Activated naive CD4-positive, alpha-beta T cell treated with anti-CD3 and anti-CD28 coated beads, Interleukin-2, amount 10 ng/mL, durations not matched to agents 7 days and 5 days (primary cell): ENCODE measurements around the gene MAPK11.

Experiments used
- CTCF ChIA-PET: fragments of 350-600 bp; sonication (Branson Sonifier 250); formaldehyde crosslinking; loops from one replicate; lab custom pipeline; 2021; ENCODE audit warnings: antibody characterized with exemption; lab: Charles Lee
- DNase-seq: peaks from one replicate; pipeline ENCODE4 v3.0.0-alpha.2; 2020
- H3K27ac Mint-ChIP-seq: one replicate; pipeline ENCODE4 v1.8.0; 2021; ENCODE audit warnings: mild to moderate bottlenecking, moderate library complexity, mixed read lengths
- H3K27me3 Mint-ChIP-seq: one replicate; pipeline ENCODE4 v1.8.0; 2021; ENCODE audit warnings: mild to moderate bottlenecking, mixed read lengths
- H3K36me3 Mint-ChIP-seq: one replicate; pipeline ENCODE4 v1.8.0; 2021; ENCODE audit warnings: mixed read lengths
- H3K4me1 Mint-ChIP-seq: one replicate; pipeline ENCODE4 v1.8.0; 2021; ENCODE audit warnings: mixed read lengths
- H3K4me3 Mint-ChIP-seq: one replicate; pipeline ENCODE4 v1.8.0; 2021; ENCODE audit warnings: mild to moderate bottlenecking, moderate library complexity, mixed read lengths
- H3K9me3 Mint-ChIP-seq: one replicate; pipeline ENCODE4 v1.8.0; 2021; ENCODE audit warnings: mixed read lengths

Gene MAPK11

GRCh38 chr22:50224071-50224470 is 46.1 kb downstream of the MAPK11 start:
- no peak overlapping the region for H3K4me3 Mint-ChIP-seq
- peaks cover 38% of the 10 kb centered on the region for H3K36me3 Mint-ChIP-seq
- no peaks in the 10 kb centered on the region for H3K9me3 Mint-ChIP-seq
- H3K4me1 Mint-ChIP-seq = no peaks in the 10 kb centered on the region
- no peak overlapping the region for H3K27ac Mint-ChIP-seq
- no peak for DNase-seq
- CTCF ChIA-PET = interaction anchor here (1.5 kb wide), 1 partner anchor 9 kb away, joined by 4 read pairs; no protein-coding TSS in a partner anchor
- H3K27me3 Mint-ChIP-seq = no peaks in the 10 kb centered on the region

- H3K36me3 Mint-ChIP-seq = peaks cover 36% of the 10 kb centered on the region
- no peaks in the 10 kb centered on the region for H3K9me3 Mint-ChIP-seq
- no peaks in the 10 kb centered on the region for H3K4me1 Mint-ChIP-seq
- H3K4me3 Mint-ChIP-seq = no peak overlapping the region
- DNase-seq = no peak
- no peak overlapping the region for H3K27ac Mint-ChIP-seq
- no peaks in the 10 kb centered on the region for H3K27me3 Mint-ChIP-seq
- CTCF ChIA-PET = no interaction called here
Observed at GRCh38 chr22:50222508-50222907, 47.7 kb downstream of the MAPK11 start.

GRCh38 chr22:50221410-50222300 is 48.5 kb downstream of the MAPK11 start:
- DNase-seq = no peak
- H3K4me3 Mint-ChIP-seq = no peak overlapping the region
- H3K4me1 Mint-ChIP-seq = no peaks in the 10 kb centered on the region
- CTCF ChIA-PET = interaction anchor here (1.6 kb wide), 1 partner anchor 18 kb away, joined by 3 read pairs; no protein-coding TSS in a partner anchor
- no peaks in the 10 kb centered on the region for H3K9me3 Mint-ChIP-seq
- peaks cover 37% of the 10 kb centered on the region for H3K36me3 Mint-ChIP-seq
- no peak overlapping the region for H3K27ac Mint-ChIP-seq
- H3K27me3 Mint-ChIP-seq = no peaks in the 10 kb centered on the region

GRCh38 chr22:50220603-50221409 is 49.4 kb downstream of the MAPK11 start:
- Mint-ChIP-seq H3K9me3 (no peaks in the 10 kb centered on the region), H3K36me3 (peaks cover 43% of the 10 kb centered on the region), H3K27ac (no peak overlapping the region), H3K4me3 (no peak overlapping the region), H3K4me1 (no peaks in the 10 kb centered on the region), H3K27me3 (no peaks in the 10 kb centered on the region)
- CTCF ChIA-PET = interaction anchor here (1.6 kb wide), 1 partner anchor 18 kb away, joined by 3 read pairs; no protein-coding TSS in a partner anchor
- DNase-seq = no peak

GRCh38 chr22:50219800-50220602 is 50.2 kb downstream of the MAPK11 start:
- H3K27ac Mint-ChIP-seq = no peak overlapping the region
- CTCF ChIA-PET = interaction anchor here (1.6 kb wide), 1 partner anchor 19 kb away, joined by 3 read pairs; no protein-coding TSS in a partner anchor
- H3K36me3 Mint-ChIP-seq = peaks cover 47% of the 10 kb centered on the region
- DNase-seq = no peak
- no peaks in the 10 kb centered on the region for H3K9me3 Mint-ChIP-seq
- no peak overlapping the region for H3K4me3 Mint-ChIP-seq
- no peaks in the 10 kb centered on the region for H3K4me1 Mint-ChIP-seq
- no peaks in the 10 kb centered on the region for H3K27me3 Mint-ChIP-seq

- DNase-seq = no peak
- H3K27ac Mint-ChIP-seq = no peak overlapping the region
- H3K9me3 Mint-ChIP-seq = no peaks in the 10 kb centered on the region
- CTCF ChIA-PET = interaction anchor here (1.0 kb wide), 1 partner anchor 10 kb away, joined by 3 read pairs; no protein-coding TSS in a partner anchor
- no peaks in the 10 kb centered on the region for H3K27me3 Mint-ChIP-seq
- no peaks in the 10 kb centered on the region for H3K4me1 Mint-ChIP-seq
- no peak overlapping the region for H3K4me3 Mint-ChIP-seq
- peaks cover 48% of the 10 kb centered on the region for H3K36me3 Mint-ChIP-seq
Observed at GRCh38 chr22:50218996-50219727, 51.0 kb downstream of the MAPK11 start.

- CTCF ChIA-PET = interaction anchor here (1.0 kb wide), 1 partner anchor 9 kb away, joined by 3 read pairs; no protein-coding TSS in a partner anchor
- peaks cover 50% of the 10 kb centered on the region for H3K36me3 Mint-ChIP-seq
- no peak overlapping the region for H3K4me3 Mint-ChIP-seq
- H3K27me3 Mint-ChIP-seq = no peaks in the 10 kb centered on the region
- no peak for DNase-seq
- no peaks in the 10 kb centered on the region for H3K9me3 Mint-ChIP-seq
- H3K27ac Mint-ChIP-seq = no peak overlapping the region
- no peaks in the 10 kb centered on the region for H3K4me1 Mint-ChIP-seq
Observed at GRCh38 chr22:50218153-50218995, 51.8 kb downstream of the MAPK11 start.

DNA sequence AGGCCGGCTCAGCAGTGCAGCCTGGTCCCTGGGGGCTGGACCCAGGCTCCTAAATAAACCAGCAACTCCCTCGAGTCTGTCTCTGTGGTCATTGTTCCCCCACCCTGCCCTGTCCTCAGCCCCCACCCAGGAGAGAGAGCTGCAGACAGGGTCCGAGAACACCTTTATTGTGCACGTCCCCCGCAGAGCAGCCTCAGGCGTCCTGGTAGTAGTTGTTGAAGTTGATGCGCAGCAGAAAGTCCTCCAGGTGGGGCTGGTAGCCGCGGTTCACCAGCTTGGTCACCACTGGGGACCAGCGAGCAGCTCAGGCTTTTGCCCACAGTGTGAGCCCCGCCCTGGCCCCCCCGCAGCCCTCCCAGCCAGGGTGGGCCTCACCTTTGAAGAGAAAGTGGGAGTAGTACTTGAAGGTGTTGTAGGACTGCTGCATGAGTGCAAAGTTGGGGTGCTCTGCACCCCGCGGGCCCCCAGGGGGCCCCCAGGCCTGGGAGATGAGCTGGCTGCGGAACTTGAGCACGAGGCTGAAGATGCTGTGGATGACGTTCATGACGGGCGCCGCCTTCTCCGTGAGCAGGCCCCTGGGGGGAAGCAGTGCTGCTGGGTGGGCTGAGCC is 52.5 kb downstream of the MAPK11 start:
- no peak overlapping the region for H3K27ac Mint-ChIP-seq
- no peak overlapping the region for H3K4me3 Mint-ChIP-seq
- CTCF ChIA-PET = no interaction called here
- no peaks in the 10 kb centered on the region for H3K9me3 Mint-ChIP-seq
- H3K4me1 Mint-ChIP-seq = no peaks in the 10 kb centered on the region
- no peaks in the 10 kb centered on the region for H3K27me3 Mint-ChIP-seq
- H3K36me3 Mint-ChIP-seq = peaks cover 49% of the 10 kb centered on the region
- DNase-seq = no peak

DNA sequence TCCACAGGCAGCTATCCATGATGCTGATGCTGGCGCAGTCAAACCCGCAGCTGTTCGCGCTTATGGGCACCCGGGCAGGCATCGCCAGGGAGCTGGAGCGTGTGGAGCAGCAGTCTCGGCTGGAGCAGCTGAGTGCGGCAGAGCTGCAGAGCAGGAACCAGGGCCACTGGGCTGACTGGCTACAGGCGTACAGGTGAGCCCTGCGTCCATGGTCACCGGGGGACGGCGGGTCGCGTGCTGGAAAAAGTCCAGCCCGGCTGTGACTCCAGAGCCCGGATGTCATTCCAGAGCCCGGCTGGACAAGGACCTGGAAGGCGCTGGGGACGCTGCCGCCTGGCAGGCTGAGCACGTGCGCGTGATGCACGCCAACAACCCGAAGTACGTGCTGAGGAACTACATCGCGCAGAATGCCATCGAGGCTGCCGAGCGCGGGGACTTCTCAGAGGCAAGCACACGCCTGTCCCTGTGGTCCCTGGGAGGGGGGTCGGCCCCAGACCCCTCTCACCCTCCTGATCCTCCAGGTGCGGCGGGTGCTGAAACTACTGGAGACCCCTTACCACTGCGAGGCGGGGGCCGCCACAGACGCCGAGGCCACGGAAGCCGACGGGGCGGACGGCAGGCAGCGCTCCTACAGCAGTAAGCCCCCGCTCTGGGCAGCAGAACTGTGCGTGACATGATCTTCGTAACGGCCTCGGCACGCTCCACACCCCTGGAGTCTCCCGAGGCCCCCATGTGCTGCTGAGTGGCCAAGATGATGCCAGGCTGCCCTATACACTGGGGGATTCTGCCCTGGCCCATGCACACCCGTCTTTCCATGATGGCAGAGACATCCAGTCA is 53.3 kb downstream of the MAPK11 start:
- CTCF ChIA-PET = no interaction called here
- H3K36me3 Mint-ChIP-seq = peaks cover 52% of the 10 kb centered on the region
- H3K27me3 Mint-ChIP-seq = no peaks in the 10 kb centered on the region
- no peaks in the 10 kb centered on the region for H3K4me1 Mint-ChIP-seq
- H3K4me3 Mint-ChIP-seq = no peak overlapping the region
- H3K9me3 Mint-ChIP-seq = no peaks in the 10 kb centered on the region
- no peak overlapping the region for H3K27ac Mint-ChIP-seq
- no peak for DNase-seq

DNA sequence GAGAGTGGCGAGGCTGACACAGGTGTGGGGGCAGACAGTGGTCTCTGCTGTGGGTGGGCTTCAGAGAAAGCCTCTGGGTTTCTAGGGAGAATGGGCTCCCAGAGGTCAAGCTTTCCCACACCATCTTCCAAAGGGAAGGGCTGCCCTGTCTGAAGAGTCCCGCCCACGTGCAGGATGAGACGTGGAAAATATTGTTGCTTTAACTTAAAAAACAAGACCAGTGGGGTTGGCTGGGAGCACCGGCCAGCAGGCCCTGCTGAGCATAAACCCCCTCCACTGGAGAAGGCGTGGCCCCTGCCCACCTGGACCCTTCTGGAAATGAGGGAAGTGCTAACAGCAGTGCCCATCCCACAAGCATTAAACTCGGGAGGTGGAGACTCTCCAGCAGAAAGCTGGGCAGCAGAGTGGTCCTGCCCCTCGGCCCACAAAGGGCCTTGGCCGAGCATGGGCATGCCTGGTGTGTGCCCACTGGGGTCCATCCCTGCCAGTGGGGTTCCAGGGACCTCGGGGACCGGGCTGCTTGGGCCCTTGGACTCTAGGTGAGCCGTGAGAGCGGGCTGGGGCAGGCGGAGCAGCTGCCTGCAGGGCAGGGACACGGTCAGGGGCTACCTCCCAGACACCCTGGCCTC is 54.0 kb downstream of the MAPK11 start:
- no peak overlapping the region for H3K27ac Mint-ChIP-seq
- H3K4me1 Mint-ChIP-seq = no peaks in the 10 kb centered on the region

DNA sequence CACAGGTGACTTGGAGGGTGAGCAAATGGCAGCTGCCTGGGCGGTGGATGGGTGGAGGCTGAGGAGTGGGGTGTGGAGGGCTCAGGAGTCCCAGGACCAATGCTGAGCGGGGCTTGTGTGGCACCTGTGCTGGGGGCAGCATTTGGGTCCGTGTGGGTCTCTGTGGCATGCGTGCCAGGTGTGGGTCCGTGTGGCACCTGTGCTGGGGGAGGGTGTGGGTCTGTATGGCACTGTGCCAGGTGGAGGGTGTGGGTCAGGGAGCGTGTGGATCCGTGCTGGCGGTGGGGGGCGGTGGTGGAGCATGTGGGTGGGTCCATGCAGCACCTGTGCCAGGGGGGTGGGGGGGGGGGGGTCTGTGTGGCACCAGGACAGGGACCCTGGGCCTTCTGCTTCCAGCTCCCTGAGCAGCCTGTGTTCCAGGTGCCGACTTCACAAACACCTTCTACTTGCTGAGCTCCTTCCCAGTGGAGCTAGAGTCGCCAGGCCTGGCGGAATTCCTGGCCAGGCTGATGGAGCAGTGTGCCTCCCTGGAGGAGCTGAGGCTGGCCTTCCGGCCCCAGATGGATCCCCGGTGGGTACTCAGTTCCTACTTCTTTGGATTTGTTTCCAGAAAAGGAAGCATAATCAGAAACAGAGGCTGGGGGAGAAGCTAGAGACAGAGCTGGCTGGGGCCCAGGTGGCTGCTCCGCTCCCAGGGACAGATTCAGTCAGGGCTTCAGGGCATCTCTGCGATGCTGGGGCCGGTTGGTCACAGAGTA is 54.7 kb downstream of the MAPK11 start:
- no peaks in the 10 kb centered on the region for H3K27me3 Mint-ChIP-seq
- H3K4me3 Mint-ChIP-seq = no peak overlapping the region
- CTCF ChIA-PET = interaction anchor here (1.0 kb wide), 1 partner anchor 9 kb away, joined by 4 read pairs; no protein-coding TSS in a partner anchor
- H3K27ac Mint-ChIP-seq = no peak overlapping the region
- H3K36me3 Mint-ChIP-seq = peaks cover 47% of the 10 kb centered on the region
- no peaks in the 10 kb centered on the region for H3K9me3 Mint-ChIP-seq
- no peak for DNase-seq
- H3K4me1 Mint-ChIP-seq = no peaks in the 10 kb centered on the region

More for the DNA sequence above, 54.0 kb downstream of the MAPK11 start:
- DNase-seq = no peak
- CTCF ChIA-PET = no interaction called here
- Mint-ChIP-seq H3K4me3 (no peak overlapping the region), H3K27me3 (no peaks in the 10 kb centered on the region), H3K36me3 (peaks cover 52% of the 10 kb centered on the region), H3K9me3 (no peaks in the 10 kb centered on the region)
